ENCODE data around the gene FTSJ3.

The FTSJ3 gene

DNA sequence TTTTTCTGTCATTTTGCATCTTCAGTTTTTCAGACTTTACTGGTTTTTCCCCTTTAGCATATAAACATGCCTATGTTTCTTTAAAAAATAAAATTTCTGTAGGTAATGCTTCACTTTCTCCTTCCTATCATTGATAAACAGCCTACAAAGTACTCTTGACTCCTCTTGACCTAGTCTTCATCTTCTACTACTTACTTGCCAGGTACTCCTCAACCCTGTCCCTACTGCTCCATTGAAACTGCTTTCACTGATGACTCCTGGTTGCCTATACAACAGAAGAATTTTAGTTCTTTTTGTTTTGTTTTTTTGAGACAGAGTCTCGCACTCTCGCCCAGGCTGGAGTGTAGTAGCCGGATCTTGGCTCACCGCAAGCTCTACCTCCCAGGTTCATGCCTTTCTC is 46.5 kb downstream of the FTSJ3 start:
- DNase-seq = no peak

DNA sequence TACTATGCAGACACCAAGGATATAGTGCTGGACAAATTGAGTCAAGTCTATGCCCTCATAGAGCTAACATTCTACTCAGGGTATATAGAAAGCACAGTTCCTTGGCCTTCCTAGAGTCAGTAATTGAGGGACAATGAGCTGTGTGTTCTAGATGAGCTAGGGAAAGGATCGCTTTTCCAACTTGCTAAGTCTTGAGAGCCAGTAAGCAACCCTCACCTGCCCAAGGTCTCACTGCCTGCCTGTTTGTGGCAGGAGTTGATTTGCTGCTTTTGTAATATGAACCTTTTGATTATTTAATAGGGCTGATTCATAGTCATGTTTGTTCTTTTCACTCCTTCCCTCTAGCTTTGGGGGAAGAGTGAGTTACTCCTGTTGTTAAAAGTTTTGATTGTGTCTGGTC is 47.0 kb downstream of the FTSJ3 start:
- no peak for DNase-seq

DNA sequence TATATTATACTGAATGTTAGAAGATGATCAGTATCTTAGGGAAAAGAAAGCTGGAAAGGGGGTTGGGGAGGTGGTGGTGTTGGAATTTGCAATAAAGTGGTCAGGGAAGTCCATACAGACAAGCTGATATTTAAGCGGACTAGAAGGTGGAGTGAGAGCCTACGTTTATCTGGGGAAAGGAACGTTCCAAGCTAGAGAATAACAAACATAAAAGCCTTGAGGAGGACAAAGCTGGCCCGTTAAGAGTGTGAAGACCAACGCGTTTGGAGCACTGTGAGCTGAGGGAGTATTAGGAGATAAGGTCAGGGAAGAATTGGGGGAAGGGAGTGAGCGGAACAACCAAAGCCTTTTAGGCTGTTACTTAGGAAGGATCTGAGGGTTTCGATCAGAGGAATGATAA is 52.0 kb downstream of the FTSJ3 start:
- DNase-seq = no peak

DNA sequence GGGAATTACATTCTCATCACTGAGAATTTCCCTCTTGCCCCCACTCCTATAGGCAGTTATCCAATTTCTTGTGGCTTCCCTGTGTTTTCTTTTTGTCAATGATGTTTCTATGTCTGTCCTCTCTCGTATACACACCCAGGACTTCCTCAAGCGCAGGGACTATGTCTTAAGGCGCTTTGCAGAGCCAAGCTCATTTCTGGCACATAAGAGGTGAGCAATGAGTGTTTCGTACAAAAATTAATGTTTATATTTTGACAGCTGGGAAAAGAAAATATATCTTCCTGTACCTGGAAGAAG is 52.5 kb downstream of the FTSJ3 start:
- DNase-seq = peak; percentile 22

DNA sequence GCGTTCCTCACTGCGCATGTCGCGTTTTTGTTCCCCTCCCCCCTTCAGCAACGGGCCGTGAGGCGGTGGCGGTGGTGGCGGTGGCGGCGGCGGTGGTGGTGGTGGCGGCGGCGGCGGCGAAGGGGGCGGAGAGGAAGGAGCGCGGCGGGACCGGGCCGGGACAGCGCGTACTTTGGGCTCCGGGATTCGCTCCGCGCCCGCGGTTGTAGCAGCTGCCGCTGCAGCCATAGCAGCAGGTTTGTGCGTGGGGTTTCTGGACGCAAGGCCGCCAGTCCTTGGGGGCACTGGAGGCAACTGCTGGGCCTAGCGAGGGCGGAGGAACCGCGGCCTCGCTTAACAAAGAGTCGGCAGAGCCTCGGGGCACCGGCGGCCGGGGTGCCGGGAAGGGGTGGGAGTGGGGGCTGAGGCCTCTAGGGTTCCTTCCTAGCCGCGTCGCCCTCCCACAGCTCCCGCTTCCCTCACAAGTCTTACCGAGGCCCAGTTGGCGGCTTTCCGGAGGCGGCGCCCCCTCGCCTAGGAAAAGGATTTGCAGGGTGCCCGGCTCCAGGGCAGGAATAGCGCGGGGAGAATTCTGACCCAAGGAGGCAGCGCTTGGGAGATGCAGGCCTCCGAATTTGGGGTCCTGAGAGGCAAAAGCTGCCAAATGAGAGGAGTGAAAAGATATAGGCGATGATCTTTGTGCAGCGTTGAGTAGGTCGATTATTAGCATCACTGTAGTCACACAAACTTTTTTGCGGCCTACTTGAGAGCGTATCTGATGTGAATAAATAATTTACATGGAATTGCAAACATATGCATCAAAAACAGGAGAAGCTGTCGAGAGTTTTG is 53.1 kb downstream of the FTSJ3 start, which contains the start of gene DDX42:
Gene DDX42, plus strand, starts transcription at position 30 of the 828 bp plus-strand sequence. CDS start 12,880 bp downstream, outside the sequence.
- no peak for DNase-seq

DNA sequence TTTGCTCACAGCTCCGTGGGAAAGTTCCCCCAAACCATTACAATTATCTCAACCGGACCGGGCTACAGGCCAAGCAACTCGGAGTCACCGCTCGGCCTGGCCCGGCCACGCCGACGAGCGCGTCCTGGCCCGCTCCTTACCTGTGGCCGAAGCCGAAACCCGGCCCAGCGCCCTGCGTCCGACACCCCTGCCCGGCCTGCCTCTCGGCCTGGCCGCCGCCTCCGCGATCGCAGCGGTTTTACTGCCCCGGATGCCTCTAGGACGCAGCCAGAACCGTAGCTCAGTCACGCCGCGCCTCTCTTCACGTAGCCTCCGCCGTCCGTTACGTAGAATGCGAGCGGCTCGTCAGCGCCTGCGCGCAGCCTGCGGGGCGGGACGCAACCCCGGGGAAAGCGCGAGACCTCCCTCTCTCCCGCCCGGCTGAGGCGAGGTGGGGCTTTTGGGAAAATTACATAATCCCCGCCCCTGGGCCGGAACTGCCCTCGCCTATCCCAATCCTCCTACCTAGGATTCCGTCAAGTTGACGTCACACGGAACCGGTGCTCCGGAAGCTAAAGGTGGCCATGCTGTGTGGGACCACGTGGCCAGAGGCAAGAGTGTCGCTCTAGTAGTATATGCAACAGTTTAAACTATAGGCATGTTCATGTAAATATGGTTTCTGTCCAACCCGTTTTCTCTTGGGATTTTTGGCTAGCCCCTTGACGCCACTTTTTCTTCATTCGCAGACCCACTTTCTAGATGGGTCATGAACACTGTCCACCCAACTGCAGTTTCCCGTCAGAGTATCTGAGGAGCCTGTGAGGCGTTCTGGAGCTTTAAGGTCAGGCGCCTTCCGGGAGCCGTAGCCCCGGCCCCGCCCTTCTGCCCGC is 54.0 kb downstream of the FTSJ3 start, which contains the start of gene CCDC47:
Gene CCDC47, minus strand, starts transcription at position 326 of the 869 bp plus-strand sequence. CDS start 7,422 bp downstream, outside the sequence.
- peak; percentile 99 for DNase-seq

DNA sequence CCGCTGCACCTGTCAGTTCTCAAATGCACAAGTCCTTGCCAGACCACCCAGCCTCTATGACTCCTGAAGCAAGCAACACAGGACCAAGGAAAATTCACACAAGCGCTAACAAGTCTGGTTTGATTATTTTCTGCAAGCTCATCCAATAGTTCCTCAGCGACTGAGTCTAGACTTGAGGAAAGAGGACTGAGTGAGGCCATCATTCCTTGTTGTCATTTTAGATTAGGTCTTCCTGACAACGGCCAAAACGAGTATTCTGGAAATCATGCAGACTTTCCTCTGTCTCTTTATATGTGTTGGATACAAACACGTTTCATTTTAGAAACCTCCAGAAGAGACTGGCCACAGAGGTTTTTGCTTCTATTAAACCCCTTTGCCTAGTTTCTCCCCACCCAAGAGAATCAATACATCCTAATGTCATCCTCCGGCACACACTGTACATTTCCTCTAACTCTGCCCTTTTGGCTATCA is 54.6 kb downstream of the FTSJ3 start:
- DNase-seq = no peak

Data from CD4-positive, alpha-beta T cell treated with Interleukin-17A for 1 hour (primary cell).